K562 (cell line): ENCODE measurements around the gene NLRX1.

Experiments
- EZH2 ChIP-seq: IDR thresholded peaks from 2 replicates; pipeline ENCODE4 v1.6.1; 2012; ENCODE audit warnings: low read depth, mild to moderate bottlenecking, inconsistent platforms, low read length, borderline replicate concordance
- HLTF ChIP-seq: fragments of 450-650 bp; IDR thresholded peaks from 2 replicates; pipeline ENCODE4 v1.6.1; 2016
- KLF16 ChIP-seq: IDR thresholded peaks from 2 replicates; pipeline ENCODE4 v1.6.1; 2016; ENCODE audit warnings: antibody characterized with exemption
- ZNF253 ChIP-seq: fragments of 250-450 bp; sonication (Bioruptor Pico); conservative IDR thresholded peaks from 2 replicates; pipeline ENCODE4 v1.6.1; 2021; ENCODE audit warnings: mild to moderate bottlenecking

DNA sequence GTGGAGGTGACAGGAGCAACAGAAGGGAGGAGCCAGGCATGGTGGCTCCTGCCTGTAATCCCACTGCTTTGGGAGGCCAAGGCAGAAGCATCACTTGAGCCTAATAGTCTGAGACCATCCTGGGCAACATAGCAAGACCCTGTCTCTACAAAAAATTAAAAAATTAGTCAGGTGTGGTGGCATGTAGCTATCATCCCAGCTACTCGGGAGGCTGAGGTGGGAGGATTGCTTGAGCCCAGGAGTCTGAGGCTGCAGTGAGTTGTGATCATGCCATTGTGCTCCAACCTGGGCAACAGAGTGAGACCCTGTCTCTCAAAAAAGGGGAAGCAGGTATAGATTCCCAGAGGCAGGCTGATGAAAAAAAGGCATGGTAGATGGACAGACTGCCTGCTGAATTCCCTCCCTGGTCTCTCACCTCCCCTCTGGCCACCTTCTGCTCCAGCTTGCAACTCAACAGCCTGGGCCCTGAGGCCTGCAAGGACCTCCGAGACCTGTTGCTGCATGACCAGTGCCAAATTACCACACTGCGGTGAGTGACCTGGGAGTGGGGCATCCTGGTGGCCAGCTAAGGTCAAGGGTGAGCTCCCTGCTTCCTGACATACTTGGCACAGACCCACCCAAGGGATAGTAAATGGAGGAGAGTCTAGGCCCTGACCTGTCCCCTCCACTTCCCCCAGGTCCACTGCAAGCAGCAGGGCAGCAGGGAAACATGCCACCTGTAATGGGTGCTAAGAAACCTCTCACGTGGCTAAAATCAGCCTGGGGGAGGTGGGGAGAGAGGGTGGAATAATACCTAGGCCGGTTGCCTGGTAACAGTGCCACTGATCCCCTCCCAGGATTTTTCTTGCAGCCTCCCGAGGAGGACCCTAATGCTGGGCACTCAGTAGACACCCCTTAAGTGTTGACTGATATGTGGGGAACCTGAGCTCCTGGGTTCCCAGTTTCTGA, 12.5 kb downstream of the NLRX1 start:
- no peak for TF ChIP-seq KLF16
- TF ChIP-seq ZNF253 (CRISPR knock-in tag), result no peak
- no peak for TF ChIP-seq EZH2
- TF ChIP-seq HLTF, result no peak
